HG03575 (cell line): ENCODE data around the gene ERMN.

Experiments used
- ATAC-seq: cut with Tn5 transposase; IDR thresholded peaks from one replicate; pipeline ENCODE4 v1.9.1; 2021; ENCODE audit not compliant: unreplicated experiment, insufficient number of reproducible peaks, low FRiP score; ENCODE audit errors: extremely low read depth

Gene ERMN

DNA sequence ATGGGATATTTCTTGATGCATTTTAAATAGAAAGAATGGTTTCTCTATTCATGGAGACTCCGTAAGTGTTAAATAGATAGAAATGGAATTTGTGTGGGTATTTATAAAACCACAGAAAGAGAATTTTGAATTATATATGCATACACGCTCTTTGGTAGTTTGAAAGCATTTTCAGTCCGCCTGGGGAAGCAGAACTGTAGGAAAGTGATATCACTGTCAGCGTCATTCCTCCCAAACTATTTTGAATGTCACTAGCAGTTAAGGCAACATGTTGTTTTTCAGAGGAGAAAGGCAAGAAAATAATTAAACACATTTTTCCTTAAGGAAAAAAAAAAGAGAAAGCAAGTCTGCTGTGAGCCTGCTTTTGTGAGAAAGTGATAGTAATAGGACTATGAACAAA, 8.7 kb upstream of the ERMN start:
- ATAC-seq = no peak

GRCh38 chr2:157333304-157334047, 7.9 kb upstream of the ERMN start:
- ATAC-seq = no peak

DNA sequence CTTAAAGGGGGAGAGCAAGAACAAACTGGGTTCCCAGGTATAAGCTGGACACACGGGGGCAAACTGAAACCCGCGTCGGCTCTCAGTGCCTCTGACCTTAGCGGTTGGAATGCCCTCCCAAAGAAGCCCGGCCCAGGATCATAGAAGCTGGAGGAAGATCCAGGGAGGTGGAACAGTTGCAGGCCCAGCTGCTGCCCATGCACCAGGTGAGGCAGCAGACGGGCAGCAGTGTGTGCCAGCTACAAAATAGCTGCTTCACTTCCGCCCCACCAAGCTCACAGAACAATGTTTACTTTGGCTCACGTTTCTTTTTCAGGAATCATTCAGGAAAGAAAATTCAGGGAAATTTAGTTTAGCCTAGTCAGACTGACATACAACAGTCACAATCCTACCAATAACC, 3.9 kb upstream of the ERMN start:
- ATAC-seq = no peak

GRCh38 chr2:157327621-157328500, 2.2 kb upstream of the ERMN start:
- ATAC-seq = peak; percentile 97

GRCh38 chr2:157327200-157327599, 1.6 kb upstream of the ERMN start:
- no peak for ATAC-seq

GRCh38 chr2:157326698-157327097, 1.1 kb upstream of the ERMN start:
- ATAC-seq = no peak

- ATAC-seq = no peak
Observed at GRCh38 chr2:157324331-157324843, 1.2 kb downstream of the ERMN start.

- no peak for ATAC-seq
Observed at GRCh38 chr2:157322432-157322831, 3.2 kb downstream of the ERMN start.

GRCh38 chr2:157321466-157321865, 4.2 kb downstream of the ERMN start:
- ATAC-seq = no peak

DNA sequence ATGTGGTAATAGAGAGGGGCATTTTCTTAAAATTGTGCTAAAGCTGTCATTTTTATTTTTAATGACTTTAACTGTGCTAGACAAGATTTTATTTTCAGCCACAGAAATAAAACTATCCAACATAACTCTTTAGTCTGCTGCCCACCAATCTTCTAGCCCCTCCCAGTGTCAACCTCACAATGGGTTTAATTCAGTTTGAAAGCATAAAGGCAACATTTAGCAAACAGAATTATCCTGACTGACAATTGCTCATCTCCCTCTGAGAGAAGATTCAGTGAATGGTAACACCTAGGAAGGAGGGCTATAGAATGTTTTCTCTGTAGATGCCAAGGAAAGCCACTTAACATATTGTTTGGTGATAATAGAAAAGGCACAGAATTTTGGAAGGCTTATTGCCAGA, 5.2 kb downstream of the ERMN start:
- ATAC-seq = no peak

DNA sequence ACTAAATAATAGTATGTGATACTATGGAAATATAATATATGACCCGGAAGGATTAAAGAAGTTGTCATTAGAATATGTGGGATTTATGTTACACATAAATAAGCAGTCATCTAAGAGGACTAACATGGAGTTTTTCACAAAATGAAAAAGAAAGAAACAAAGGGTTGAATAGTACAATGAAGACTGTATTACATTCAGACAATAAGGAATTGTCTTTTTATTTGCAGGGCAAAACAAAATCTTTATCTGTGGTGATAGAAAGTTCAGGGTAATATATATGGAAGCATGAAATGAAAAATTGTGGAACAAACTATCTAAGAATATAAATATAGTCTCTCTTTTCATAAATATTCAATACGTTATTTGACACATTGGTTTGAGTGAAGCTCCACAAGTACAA, 5.8 kb downstream of the ERMN start:
- ATAC-seq = no peak

DNA sequence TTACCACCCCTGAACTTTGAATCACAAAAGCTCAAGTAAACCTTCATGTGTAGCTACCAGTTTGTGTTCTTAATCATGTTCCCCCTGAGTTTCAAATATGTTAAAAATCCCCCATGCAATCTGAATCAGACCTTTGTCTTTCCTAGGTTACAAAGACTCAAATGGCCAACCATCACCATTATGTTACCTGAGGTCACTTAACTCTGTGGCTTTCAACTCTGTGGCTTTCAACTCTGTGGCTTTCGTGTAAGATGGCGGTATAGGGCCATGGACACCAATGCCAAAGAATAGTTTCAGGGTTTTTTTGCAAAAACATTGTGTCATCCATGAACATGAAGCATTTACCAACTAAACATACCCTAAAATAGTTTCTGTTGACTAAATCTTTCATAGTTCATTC, 6.7 kb downstream of the ERMN start:
- ATAC-seq = no peak

GRCh38 chr2:157315901-157316300, 9.7 kb downstream of the ERMN start:
- no peak for ATAC-seq

DNA sequence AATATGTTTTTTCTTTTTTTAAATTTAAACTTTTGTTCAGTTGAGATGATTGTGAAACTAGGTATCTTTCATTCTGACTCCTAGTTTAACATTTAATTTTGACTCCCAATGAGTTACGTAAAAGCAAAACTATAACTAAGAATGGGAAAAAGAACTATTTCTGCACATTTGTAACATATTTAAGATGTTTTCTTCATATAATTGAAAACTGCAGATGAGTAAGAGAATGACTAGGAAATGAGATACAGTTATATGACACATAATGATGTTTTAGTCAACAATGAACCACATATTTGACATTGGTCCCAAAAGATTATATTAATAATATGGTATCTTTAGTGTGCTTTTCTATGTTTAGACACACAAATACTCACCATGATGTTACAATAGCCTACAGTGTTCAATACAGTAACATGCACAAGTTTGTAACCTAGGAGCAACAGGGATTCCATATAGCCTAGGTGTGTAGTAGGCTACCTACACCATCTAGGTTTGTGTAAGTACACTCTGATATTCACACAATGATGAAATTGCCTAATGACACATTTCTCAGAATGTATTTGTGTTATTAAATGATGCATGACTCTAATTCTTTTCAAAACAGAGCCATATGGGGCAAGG, 12.6 kb downstream of the ERMN start:
- peak; percentile 51 for ATAC-seq

- no peak for ATAC-seq
Observed at GRCh38 chr2:157311706-157312105, 13.9 kb downstream of the ERMN start.

- no peak for ATAC-seq
Observed at GRCh38 chr2:157309878-157310277, 15.7 kb downstream of the ERMN start.

DNA sequence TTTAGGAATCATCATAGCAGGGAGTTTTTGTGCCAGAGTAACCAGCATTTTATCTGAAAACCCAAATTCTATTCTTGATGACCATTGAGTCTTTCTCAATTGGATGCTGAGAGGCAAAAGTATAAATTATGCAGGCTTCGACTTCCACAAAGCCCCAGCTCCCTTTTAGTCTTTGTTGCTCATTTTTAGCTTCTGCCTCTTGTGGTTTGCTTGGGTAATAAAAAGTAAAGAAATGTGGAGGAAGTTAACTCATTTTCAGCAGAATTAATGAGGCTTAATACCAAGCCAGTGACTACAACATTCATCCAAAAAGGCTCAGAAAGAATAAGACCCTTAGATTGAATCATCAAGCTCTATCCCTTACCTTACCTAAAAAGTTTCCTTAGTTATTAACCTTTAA, 18.6 kb downstream of the ERMN start:
- ATAC-seq = no peak

GRCh38 chr2:157305723-157306110, 19.9 kb downstream of the ERMN start:
- ATAC-seq = no peak

DNA sequence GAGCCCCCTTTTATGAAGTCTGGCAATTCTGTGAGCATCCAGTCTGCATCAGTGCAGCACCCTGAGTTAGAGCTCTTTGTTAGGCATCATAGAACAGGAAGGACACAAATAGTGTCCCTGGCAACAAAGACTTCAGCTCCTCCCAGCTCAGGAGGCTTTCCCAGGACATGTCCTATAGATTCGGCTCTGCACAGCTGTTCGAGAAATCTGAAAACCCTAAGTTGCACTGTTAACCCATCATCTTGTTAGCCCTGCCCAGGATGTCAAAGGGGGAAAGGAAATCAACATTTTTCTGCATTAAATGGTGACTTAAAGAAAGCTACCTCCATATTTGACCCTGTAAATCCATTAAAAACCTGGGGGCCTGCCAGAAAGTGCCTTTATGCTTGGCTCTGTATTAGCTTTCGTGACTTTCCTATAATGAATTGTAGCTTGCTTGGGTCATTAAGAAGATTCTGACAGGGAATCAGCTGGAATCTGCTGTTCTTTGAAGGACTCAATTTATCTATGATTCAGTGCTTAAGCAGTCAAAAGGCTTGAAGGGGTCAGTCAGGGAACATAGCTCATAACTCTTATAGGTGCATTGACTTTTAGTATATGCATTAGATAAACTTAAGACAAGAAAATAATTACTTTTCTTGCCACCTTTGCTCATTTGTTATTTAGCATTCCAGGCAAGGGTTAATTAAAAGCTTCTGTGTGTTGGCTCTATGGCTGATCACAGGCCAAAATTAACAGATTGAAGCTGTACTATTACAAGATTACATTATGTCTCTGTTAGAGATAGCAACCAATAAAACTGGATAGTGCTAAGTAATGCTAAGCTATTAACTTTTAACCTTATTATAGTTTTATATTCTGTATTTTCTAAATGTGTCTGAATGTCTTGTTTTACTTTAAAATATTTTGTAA, 20.6 kb downstream of the ERMN start:
- ATAC-seq = no peak
